ENCODE measurements around the gene G6PC2.

DNA sequence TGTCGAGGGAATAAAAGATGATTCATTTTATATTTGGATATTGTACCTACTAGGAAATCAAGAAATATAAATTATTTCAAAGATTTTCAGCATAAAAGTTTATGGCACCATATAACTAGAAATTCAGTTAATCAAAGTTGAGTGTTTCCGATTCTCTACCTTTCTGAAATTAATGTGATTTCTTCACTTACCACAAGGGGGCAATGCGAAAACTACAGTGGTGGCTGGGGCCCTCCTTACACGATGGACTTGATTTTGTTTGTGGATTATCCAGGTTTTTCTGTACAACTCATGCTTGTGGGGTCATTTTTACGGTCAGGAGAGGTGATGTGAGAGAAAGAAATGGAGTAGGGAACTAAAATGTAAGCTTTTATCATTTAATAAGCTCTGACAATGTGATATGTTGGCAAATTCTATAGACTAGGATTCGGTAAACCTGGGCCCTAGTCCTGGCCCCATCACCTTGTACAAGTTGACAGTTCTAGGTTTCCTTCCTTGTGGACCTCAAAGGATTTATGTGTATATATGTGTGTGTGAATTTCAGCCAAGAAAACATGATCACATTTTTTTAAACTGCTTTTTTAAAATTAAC, 47.6 kb downstream of the G6PC2 start:
- TF ChIP-seq POLR2A (IDR thresholded peaks at IDR 0.05) = no peak
- TF ChIP-seq, protein P1, sequence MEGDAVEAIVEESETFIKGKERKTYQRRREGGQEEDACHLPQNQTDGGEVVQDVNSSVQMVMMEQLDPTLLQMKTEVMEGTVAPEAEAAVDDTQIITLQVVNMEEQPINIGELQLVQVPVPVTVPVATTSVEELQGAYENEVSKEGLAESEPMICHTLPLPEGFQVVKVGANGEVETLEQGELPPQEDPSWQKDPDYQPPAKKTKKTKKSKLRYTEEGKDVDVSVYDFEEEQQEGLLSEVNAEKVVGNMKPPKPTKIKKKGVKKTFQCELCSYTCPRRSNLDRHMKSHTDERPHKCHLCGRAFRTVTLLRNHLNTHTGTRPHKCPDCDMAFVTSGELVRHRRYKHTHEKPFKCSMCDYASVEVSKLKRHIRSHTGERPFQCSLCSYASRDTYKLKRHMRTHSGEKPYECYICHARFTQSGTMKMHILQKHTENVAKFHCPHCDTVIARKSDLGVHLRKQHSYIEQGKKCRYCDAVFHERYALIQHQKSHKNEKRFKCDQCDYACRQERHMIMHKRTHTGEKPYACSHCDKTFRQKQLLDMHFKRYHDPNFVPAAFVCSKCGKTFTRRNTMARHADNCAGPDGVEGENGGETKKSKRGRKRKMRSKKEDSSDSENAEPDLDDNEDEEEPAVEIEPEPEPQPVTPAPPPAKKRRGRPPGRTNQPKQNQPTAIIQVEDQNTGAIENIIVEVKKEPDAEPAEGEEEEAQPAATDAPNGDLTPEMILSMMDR (IDR thresholded peaks at IDR 0.05) = peak in 2 of 4 experiments; percentile 25
- no peak for TF ChIP-seq EP300 (IDR thresholded peaks at IDR 0.05)
- no peak for TF ChIP-seq POLR2AphosphoS5 (IDR thresholded peaks at IDR 0.05)

Measured in sigmoid colon (tissue), 4 donors.